NCI-H446 (cell line): ENCODE measurements around the gene ANGPTL2.
A peak's percentile ranks its signal among the peaks of the same experiment; 100 is the strongest.

ENCODE experiments used
- DNase-seq, 2 experiments: peaks; one replicate each; lab custom pipeline; 2025; lab: John Stamatoyannopoulos, UW

The ANGPTL2 gene

GRCh38 chr9:127116957-127117356 is 5.5 kb downstream of the ANGPTL2 start:
- DNase-seq = no peak

DNA sequence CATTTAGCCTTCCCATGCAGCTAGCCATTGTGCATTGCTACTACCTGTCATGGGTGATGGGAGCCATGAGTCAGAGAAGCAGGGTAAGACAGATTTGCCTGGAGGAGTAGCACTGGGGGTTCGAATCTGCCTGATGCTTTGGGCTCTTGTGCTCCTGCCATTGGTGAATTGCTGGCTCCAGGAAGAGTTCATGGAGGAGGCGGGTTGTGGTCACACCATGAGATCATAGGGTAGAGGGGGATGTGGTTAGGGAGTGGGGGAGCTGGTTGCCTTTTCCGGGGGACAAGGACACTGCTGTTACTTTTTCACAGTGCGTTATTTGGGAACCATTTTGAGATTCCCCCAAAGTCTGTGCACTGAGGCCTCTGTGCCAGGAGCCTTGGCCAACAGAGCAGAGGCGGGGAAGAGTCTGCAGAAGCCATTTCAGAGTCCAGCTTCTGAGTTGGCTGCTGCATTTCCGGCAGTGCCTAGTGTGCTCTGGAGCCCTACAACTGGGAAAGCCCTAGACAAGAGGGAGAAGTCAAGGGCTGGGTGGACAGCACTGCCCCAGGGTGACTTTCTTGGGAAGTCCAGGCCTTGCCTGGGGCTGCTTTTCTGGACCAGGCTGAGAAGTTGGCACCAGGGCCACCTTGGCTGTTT is 6.2 kb downstream of the ANGPTL2 start:
- no peak for DNase-seq

DNA sequence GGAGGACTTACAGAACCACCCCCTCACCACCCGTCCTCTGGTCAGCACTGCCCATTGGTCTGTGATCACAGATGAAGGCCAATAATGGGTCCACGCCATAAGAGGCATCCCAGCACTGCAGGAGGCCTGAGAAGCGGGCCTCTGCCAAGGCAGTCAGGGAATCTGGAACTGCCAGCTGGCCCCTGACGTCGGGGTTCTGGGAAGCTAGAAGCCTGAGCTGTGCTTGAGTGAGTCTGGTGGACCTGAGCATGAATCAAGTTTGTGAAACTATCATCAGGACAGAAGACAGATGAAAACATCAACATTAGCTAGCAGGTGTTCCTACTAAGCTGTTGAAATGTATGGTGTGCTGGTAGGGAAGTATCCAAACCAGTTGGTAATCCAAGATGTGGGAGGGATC is 7.8 kb downstream of the ANGPTL2 start:
- peak in 1 of 2 experiments; percentile 12 for DNase-seq

- no peak for DNase-seq
Measured at GRCh38 chr9:127113191-127113972, 9.1 kb downstream of the ANGPTL2 start.

DNA sequence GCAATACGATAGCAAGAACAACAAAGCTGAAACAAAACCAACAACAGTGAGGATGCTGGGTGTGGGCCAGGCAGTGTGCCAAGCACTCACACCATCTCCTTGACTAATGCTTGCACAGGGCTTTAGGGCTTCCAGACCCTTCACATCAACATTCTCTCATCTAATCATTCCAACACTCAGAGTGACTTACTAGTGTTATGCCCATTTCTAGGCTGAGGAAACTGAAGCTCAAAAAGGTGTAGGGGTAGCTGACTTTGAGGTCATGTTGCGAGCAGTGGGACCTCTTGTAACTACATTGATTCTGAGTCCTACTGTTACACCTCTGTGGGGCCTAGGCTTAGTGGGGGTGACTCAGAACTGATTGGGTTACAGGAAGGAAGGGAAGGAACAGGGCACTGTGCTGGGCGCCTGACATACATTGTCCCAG is 9.7 kb downstream of the ANGPTL2 start:
- DNase-seq = no peak

DNA sequence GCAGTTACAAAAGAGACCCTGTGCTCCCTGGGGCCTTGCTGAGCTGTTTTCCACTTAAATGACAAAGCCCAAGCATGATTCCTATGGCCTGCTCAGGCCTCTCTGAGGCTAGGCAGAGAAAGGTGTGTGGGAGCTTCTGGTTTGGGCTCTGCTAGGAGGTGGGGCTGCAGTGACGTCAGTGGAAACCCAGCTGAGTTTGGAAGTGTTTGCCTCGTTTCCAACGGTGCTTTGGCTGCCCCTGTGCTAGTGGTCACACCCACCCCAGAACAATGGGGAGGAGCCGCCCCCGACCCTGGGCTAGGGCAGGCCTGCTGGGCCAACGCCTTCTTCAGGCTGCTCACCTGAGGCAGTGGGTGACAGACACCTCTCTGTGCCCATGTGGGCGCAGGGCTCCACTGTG is 10.4 kb downstream of the ANGPTL2 start:
- no peak for DNase-seq

- no peak for DNase-seq
Measured at GRCh38 chr9:127109212-127109711, 13.2 kb downstream of the ANGPTL2 start.

DNA sequence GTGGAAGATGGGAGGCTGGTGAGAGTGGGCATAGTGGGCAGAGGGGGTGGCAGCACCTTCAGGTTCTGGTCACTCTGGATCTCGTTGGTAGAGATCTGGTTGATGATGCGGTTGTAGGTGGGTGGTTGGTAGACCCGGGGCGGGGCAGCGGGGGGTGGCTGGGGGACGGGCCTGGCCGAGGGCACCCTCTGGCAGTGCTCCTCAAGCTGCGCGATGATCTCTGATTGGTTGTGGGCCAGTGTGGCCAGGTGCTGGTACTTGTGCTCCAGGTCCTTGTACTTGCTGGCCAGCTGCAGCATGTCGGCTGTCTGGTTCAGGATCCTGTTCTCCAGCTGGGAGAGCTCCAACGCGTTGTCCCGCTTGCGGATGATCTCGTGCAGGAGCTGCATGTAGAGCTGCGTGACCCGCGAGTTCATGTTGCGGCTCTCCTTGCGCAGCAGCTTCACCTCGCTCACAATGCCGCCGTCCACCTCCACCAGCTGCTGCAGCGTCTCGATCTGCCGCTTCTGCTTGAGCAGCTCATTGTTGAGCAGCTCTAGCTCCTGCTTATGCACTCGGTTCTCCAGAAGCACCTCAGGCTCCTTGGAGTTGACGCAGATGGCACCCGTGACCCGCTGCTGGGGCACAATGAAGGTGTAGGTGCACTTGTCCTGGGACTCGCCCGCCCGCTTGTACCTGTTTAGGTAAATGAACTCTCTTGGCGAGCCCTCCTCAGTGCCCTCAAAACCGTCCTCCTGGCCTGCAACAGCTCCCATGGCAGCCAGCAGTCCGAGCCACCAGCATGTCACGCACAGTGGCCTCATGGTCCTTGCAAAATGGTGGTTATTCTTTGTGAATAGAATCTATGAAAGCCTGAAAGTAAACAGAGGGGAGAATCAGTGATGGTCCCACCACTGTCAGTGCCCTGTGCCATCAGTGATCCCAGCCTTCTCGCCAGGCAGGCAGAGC is 14.2 kb downstream of the ANGPTL2 start:
- no peak for DNase-seq

GRCh38 chr9:127107171-127107928 is 15.1 kb downstream of the ANGPTL2 start:
- DNase-seq = no peak

DNA sequence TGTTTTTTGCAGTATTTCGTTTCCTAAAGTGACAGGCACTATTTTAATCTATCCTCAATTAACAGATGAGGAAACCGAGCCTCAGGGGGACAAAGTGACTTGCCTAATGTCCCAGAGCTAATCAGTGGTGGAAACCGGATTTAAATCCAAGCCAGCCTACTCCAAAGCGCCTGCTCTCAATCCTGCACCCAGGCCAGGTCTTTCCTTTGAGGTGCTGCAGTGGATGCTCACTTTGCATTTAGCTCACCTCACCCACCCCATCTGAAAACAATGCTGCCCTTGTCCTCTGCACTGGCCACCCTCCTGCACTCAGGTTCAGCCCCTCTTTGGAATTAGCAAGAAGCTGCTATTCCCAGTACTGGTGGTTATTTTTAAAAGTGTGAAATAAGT is 16.0 kb downstream of the ANGPTL2 start:
- no peak for DNase-seq

GRCh38 chr9:127105805-127106465 is 16.5 kb downstream of the ANGPTL2 start:
- DNase-seq = no peak

DNA sequence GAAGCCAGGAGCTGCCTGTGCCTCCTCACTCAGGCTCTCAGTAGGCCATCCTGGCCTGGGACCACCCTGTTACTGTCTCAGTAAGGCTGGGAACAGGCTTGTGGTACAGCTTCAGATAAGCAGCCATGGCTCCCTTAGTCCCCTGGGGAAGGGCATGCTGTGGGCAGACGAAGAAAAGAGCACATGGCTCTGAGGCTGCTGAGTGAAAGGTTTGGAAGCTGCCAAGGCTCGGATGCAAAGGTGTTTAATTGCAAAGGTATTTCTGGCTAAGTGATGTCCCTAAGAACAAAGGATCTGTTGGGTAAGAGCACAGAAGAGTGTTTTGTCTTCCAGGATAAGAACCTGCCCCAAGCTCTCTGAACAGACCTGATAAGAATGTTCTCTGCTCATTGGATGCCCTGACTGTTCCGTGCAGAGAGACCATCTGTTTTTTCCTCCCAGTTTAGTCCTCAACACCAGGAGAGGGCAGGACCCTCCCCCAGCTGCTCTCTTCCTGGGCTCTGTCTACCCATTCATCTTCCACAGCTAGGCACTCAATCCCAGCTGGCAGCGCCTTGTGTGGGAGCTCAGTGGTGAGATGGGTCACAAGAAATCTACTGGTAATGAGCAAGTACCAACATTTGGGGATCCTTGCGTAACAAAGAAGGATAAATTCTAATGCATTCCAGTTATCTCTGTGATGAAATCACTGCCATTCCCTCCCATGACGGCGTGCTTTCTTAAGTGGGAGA is 17.7 kb downstream of the ANGPTL2 start:
- peak in 1 of 2 experiments; percentile 9 for DNase-seq

DNA sequence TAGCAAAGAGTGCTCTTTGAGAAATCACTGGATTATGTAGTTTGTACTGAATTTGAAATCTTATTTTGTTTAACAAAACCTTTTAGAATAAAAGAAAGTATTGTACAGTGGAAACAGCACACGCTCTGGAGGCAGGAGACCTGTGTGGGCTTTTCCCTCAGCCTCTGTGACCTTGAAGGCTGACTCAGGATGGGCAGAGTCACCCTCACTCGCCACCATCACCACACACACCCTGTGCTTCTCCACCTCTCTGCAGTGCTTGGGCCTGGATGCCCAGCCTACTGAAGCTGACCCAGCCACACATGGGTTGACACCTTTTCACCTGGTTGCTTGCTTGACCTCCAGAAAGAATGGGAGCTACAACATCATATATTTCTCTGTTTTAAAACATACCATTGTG is 19.6 kb downstream of the ANGPTL2 start:
- DNase-seq = no peak

- no peak for DNase-seq
Measured at GRCh38 chr9:127102176-127102575, 20.3 kb downstream of the ANGPTL2 start.

GRCh38 chr9:127099664-127100063 is 22.8 kb downstream of the ANGPTL2 start:
- DNase-seq = no peak

DNA sequence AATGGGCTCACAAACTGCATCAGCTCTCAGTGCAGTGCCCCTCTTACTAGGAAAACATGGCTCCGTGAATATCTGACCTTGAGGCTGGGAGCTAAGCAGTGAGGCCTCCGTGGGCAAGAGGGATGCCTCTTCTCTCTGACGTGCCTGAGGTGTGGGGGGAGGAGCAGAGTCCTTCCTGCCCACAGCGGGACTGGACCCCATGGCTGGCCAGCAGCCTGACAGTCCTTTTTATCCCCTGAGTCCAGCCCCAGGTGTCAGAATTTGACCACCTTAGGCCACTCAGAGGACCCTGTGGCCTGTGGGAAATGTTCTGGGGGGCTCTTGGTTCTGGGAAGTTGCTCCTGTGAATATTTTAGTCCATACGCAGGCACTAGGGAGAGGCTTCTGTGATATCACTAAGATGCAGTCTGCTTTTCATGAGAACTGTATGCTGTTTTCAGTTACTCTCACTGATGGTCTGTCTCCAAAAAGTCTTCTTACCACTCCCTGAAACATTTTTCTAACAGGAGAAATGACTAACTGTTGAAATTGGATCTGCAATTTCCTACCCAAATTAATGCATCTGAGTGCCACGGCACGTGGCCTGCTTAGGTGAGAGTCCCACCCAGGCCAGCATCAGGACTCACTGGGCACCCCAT is 23.4 kb downstream of the ANGPTL2 start:
- no peak for DNase-seq

- DNase-seq = no peak
Measured at GRCh38 chr9:127097683-127098082, 24.8 kb downstream of the ANGPTL2 start.

DNA sequence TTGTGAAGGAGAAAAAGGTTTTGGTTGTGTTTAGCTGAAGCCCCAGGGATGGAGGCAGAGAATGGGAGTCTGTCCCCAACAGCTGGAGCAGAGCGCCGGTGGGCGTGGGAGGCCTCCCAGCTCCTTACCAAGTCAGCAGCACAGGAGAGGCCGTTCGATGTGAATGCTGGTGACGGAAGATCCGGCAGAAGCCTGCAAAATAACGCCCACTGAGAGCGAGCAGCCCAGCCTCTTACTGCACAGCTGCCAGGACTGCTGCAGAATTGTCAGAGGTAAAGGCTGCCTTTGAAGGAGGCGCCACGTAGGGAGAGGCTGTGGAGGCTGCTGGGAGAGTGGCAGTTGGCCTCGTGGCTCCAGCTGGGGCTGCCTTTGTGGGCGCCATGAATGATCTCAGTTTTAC is 26.2 kb downstream of the ANGPTL2 start:
- DNase-seq = no peak

DNA sequence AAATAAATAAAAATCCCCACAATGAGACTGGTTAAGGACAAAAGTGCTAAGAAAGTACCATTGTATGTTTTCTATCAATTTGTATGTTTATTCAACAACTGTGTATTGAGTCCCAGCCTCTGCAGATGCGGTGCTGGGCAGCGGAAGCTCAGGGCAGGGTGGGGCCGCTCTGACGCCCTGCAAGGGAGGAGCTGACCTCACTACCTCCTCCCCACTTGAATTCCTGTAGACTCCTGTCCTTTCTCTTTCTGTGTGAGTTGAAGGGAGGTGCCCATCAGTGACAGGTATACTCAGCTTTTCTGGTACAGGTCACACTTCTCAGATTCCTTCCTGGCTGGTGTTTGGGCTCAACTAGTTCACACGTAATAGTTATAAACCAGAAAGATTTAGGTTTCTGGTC is 27.0 kb downstream of the ANGPTL2 start:
- no peak for DNase-seq
